Liver (tissue), 9 donors: Measurements from ENCODE around the gene PLPP2. TPM values are rescaled to one million over a fixed set of nuclear protein-coding genes. Genes with fewer than 3 reads are reported as not detected.

Source experiments
- DNase-seq: peaks from one replicate; pipeline ENCODE4 v3.0.0-alpha.2; 2017; ENCODE audit warnings: low spot score
- H3K27ac ChIP-seq, 2 donors: one replicate each; pipeline ENCODE4 v1.7.0; 2013; ENCODE audit warnings: inconsistent platforms in 2 of 2, low read length in 2 of 2, control low read depth in 1 of 2, low read depth in 1 of 2, mild to moderate bottlenecking in 1 of 2
- H3K27me3 ChIP-seq, 4 donors: one replicate each; pipeline versions ENCODE4 v1.6.1 to v1.7.0; 2013; ENCODE audit warnings: low read length in 3 of 4, inconsistent platforms in 1 of 4, mild to moderate bottlenecking in 1 of 4, moderate library complexity in 1 of 4; ENCODE audit not compliant: control insufficient read depth in 4 of 4, insufficient read depth in 4 of 4
- H3K36me3 ChIP-seq, 4 donors: one replicate each; pipeline versions ENCODE4 v1.6.1 to v1.7.0; 2013; ENCODE audit warnings: low read length in 3 of 4, mild to moderate bottlenecking in 3 of 4, low read depth in 1 of 4, moderate library complexity in 1 of 4; ENCODE audit not compliant: control insufficient read depth in 4 of 4, insufficient read depth in 3 of 4
- H3K4me1 ChIP-seq, 4 donors: one replicate each; pipeline versions ENCODE4 v1.6.1 to v1.7.0; 2013; ENCODE audit warnings: low read length in 3 of 4, mild to moderate bottlenecking in 3 of 4, moderate library complexity in 1 of 4; ENCODE audit not compliant: control insufficient read depth in 4 of 4, insufficient read depth in 4 of 4
- H3K4me3 ChIP-seq, 3 donors: one replicate each; pipeline versions ENCODE4 v1.6.1 to v1.7.0; 2013; ENCODE audit warnings: low read length in 3 of 3, control low read depth in 1 of 3, low read depth in 1 of 3, mild to moderate bottlenecking in 1 of 3
- H3K9ac ChIP-seq, 2 donors: one replicate each; pipeline ENCODE4 v1.7.0; 2013; ENCODE audit warnings: low read length in 2 of 2, mild to moderate bottlenecking in 2 of 2, moderate library complexity in 2 of 2, control low read depth in 1 of 2, low read depth in 1 of 2
- H3K9me3 ChIP-seq, 4 donors: one replicate each; pipeline versions ENCODE4 v1.6.1 to v1.7.0; 2013; ENCODE audit warnings: low read length in 3 of 4; ENCODE audit not compliant: control insufficient read depth in 4 of 4
- EGR1 ChIP-seq, 2 donors: IDR thresholded peaks; 2 replicates each; pipeline ENCODE4 v1.6.1; 2016 to 2018; ENCODE audit warnings: antibody characterized with exemption in 2 of 2, low read depth in 2 of 2
- FOXA2 ChIP-seq: IDR thresholded peaks from 2 replicates; pipeline ENCODE4 v1.6.1; 2016; ENCODE audit warnings: antibody characterized with exemption
- GABPA ChIP-seq, 2 donors: IDR thresholded peaks in 1 of 2; conservative IDR thresholded peaks in 1 of 2; 2 replicates each; pipeline ENCODE4 v1.6.1; 2016; ENCODE audit warnings: antibody characterized with exemption in 2 of 2, mild to moderate bottlenecking in 1 of 2, moderate library complexity in 1 of 2
- HNF4A ChIP-seq, 2 donors: conservative IDR thresholded peaks; 2 replicates each; pipeline ENCODE4 v1.6.1; 2016; ENCODE audit warnings: antibody characterized with exemption in 2 of 2, mild to moderate bottlenecking in 2 of 2
- HNF4G ChIP-seq: IDR thresholded peaks from 2 replicates; pipeline ENCODE4 v1.6.1; 2016; ENCODE audit warnings: antibody characterized with exemption
- RAD21 ChIP-seq, 2 donors: IDR thresholded peaks; 2 replicates each; pipeline ENCODE4 v1.6.1; 2016; ENCODE audit warnings: antibody characterized with exemption in 2 of 2, mild to moderate bottlenecking in 2 of 2
- RXRA ChIP-seq, 2 donors: IDR thresholded peaks; 2 replicates each; pipeline ENCODE4 v1.6.1; 2017 to 2018; ENCODE audit warnings: antibody characterized with exemption in 2 of 2, mild to moderate bottlenecking in 1 of 2
- SP1 ChIP-seq: IDR thresholded peaks from 2 replicates; pipeline ENCODE4 v1.6.1; 2018; ENCODE audit warnings: antibody characterized with exemption, mild to moderate bottlenecking
- YY1 ChIP-seq: IDR thresholded peaks from 2 replicates; pipeline ENCODE4 v1.6.1; 2016; ENCODE audit warnings: antibody characterized with exemption, mild to moderate bottlenecking
- WGBS: extraction: QIAGEN DNeasy Blood & Tissue Kit; methylation state at CpG from one replicate; pipeline ENCODE4 v1.1.7; 2013; 5-methylcytosine and 5-hydroxymethylcytosine counted together
- polyA plus RNA-seq, 2 donors: library from polyadenylated mRNA; stranded (reverse) in 1 of 2; unstranded in 1 of 2; fragments of 200-250 nt in 1 of 2; fragments of >200 nt in 1 of 2; fragmentation: Nextera tagmentation in 1 of 2; extraction: Ambion mirVana in 1 of 2; gene quantifications; one replicate each; pipeline versions ENCODE4 v1.2.1 to v1.2.3, GENCODE V29; 2013 to 2015
- total RNA-seq, 2 donors: library from RNA; depleted of rRNA; stranded (reverse); fragments of >200 nt; gene quantifications; one replicate each; pipeline ENCODE4 v1.2.3, GENCODE V29; 2014
- TF ChIP-seq, protein P1 (sequence below): IDR thresholded peaks from 2 replicates; pipeline ENCODE4 v1.6.1; 2016; ENCODE audit warnings: antibody characterized with exemption, mild to moderate bottlenecking
- TF ChIP-seq, protein P2 (sequence below): IDR thresholded peaks from 2 replicates; pipeline ENCODE4 v1.6.1; 2016; ENCODE audit warnings: antibody characterized with exemption
- TF ChIP-seq, protein P3 (sequence below): fragments of 150-350 bp; IDR thresholded peaks from 2 replicates; pipeline ENCODE4 v1.5.1; 2017; ENCODE audit warnings: improper control_type of control experiment, low read depth, low read length; ENCODE audit not compliant: missing input control
- TF ChIP-seq, protein P4 (sequence below): IDR thresholded peaks from 2 replicates; pipeline ENCODE4 v1.6.1; 2016; ENCODE audit warnings: antibody characterized with exemption
- donor health status: healthy.
- donor health status: healthy.
- donor health status: healthy.
- donor health status: healthy.
- donor health status: healthy.

PLPP2 gene
- total and polyA plus RNA-seq, 4 donors, result 0.75 to 5.9 (median 2.0) TPM

DNA sequence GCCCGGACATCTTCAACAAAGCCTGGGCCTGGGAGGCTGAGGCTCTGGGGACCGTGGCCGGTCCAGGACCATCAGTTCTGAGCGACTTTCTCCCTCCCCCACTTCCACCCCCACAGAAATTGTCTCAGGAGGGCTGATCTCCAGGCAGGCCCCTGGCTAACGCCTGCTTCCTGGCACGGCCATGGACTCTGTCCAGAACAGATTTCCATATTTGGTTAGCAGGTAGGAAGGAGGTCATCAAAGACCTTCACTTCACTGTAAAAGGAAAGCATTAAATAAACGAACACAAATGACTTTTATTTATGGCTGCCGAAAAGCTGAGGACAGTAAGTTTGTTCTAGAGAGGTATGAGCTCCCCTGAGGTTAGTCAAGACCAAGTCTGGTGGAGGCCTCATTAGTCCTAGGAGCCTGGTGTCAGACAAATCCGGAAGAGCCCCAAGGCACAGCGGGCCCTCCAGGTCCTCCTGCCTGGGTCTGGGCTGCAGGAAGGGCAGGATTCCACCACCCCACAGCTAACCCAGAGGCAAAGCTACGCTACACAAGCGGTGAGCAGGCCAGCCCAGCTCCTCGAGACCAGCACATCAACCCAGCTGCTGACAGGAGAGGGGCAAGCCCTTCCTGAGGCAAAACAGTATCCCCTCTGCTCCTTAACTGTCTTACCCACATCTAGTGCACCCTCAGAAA lies 4.6 kb upstream of the PLPP2 start:
- no peak for DNase-seq
- Histone ChIP-seq H3K27me3 (peaks cover 0 to 14% (median 3%) of the 10 kb centered on the region in 4 donors), H3K4me3 (no peak overlapping the region), H3K9me3 (peaks cover 2 to 8% (median 5%) of the 10 kb centered on the region in 4 donors), H3K4me1 (peaks cover 0 to 8% (median 1%) of the 10 kb centered on the region in 4 donors), H3K36me3 (no peaks in the 10 kb centered on the region), H3K27ac (no peak overlapping the region), H3K9ac (no peak overlapping the region)
- 71% methylated on average over 13 of the region's 13 CpGs for WGBS
- TF ChIP-seq, protein P1, sequence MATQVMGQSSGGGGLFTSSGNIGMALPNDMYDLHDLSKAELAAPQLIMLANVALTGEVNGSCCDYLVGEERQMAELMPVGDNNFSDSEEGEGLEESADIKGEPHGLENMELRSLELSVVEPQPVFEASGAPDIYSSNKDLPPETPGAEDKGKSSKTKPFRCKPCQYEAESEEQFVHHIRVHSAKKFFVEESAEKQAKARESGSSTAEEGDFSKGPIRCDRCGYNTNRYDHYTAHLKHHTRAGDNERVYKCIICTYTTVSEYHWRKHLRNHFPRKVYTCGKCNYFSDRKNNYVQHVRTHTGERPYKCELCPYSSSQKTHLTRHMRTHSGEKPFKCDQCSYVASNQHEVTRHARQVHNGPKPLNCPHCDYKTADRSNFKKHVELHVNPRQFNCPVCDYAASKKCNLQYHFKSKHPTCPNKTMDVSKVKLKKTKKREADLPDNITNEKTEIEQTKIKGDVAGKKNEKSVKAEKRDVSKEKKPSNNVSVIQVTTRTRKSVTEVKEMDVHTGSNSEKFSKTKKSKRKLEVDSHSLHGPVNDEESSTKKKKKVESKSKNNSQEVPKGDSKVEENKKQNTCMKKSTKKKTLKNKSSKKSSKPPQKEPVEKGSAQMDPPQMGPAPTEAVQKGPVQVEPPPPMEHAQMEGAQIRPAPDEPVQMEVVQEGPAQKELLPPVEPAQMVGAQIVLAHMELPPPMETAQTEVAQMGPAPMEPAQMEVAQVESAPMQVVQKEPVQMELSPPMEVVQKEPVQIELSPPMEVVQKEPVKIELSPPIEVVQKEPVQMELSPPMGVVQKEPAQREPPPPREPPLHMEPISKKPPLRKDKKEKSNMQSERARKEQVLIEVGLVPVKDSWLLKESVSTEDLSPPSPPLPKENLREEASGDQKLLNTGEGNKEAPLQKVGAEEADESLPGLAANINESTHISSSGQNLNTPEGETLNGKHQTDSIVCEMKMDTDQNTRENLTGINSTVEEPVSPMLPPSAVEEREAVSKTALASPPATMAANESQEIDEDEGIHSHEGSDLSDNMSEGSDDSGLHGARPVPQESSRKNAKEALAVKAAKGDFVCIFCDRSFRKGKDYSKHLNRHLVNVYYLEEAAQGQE, result no peak
- TF ChIP-seq YY1 (no peak), GABPA (IDR thresholded peaks at IDR 0.05 in 1 of 2, conservative IDR thresholded peaks at IDR 0.05 in 1 of 2) (no peak), FOXA2 (no peak), SP1 (no peak)

DNA sequence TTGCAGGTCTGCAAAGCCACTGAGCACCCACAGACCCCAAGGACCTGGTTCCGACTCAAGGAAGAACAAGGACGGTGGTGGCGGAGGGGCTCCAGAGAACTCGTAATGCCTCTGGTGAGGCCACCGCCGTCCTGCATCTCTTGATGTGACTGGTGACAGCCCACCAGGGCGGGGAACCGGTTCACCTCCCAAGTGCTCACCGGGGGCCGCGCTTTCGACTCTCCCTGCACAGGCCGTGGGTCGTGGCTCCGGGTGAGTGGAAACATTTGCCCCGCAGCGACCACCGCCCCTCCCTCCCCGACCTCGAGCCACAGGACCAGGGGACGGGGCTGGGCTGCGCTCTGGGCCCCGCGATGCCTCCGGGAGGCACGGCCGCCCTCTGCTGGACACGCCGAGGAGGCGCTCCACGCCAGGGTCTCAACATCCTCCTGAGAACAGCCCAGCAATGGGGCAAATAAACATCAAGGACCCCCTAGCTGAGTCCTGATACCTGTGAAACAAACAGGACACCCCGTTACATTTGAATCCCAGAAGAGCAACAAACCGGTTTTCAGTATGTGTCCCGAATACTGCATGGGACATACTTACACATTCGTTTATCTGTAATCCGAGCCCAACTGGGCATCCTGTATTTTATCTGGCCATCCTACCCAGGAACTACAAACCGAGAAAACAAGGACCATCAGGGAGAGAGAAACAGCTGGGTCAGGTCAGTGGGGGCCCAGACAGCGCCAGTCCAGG lies 3.9 kb upstream of the PLPP2 start:
- no peaks in the 10 kb centered on the region for H3K36me3 ChIP-seq
- H3K9ac ChIP-seq, result no peak overlapping the region
- H3K4me3 ChIP-seq, result no peak overlapping the region
- H3K27ac ChIP-seq, result no peak overlapping the region
- WGBS, result 15% methylated on average over 38 of the region's 38 CpGs
- peak; percentile 47 for DNase-seq
- H3K9me3 ChIP-seq, result peaks cover 2 to 8% (median 5%) of the 10 kb centered on the region in 4 donors
- no peak for TF ChIP-seq HNF4G
- TF ChIP-seq, protein P1, result no peak
- no peak for TF ChIP-seq EGR1 (IDR thresholded peaks at IDR 0.05; ENCODE audit: low read depth in 2 of 2)
- no peak for TF ChIP-seq GABPA (IDR thresholded peaks at IDR 0.05 in 1 of 2, conservative IDR thresholded peaks at IDR 0.05 in 1 of 2)
- TF ChIP-seq RAD21 (IDR thresholded peaks at IDR 0.05), result peak; percentile 26 to 68
- no peak for TF ChIP-seq HNF4A (conservative IDR thresholded peaks at IDR 0.05)
- no peak for TF ChIP-seq FOXA2
- TF ChIP-seq, protein P2, sequence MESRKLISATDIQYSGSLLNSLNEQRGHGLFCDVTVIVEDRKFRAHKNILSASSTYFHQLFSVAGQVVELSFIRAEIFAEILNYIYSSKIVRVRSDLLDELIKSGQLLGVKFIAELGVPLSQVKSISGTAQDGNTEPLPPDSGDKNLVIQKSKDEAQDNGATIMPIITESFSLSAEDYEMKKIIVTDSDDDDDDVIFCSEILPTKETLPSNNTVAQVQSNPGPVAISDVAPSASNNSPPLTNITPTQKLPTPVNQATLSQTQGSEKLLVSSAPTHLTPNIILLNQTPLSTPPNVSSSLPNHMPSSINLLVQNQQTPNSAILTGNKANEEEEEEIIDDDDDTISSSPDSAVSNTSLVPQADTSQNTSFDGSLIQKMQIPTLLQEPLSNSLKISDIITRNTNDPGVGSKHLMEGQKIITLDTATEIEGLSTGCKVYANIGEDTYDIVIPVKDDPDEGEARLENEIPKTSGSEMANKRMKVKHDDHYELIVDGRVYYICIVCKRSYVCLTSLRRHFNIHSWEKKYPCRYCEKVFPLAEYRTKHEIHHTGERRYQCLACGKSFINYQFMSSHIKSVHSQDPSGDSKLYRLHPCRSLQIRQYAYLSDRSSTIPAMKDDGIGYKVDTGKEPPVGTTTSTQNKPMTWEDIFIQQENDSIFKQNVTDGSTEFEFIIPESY, result no peak
- no peak for TF ChIP-seq RXRA (IDR thresholded peaks at IDR 0.05)
- TF ChIP-seq, protein P3, sequence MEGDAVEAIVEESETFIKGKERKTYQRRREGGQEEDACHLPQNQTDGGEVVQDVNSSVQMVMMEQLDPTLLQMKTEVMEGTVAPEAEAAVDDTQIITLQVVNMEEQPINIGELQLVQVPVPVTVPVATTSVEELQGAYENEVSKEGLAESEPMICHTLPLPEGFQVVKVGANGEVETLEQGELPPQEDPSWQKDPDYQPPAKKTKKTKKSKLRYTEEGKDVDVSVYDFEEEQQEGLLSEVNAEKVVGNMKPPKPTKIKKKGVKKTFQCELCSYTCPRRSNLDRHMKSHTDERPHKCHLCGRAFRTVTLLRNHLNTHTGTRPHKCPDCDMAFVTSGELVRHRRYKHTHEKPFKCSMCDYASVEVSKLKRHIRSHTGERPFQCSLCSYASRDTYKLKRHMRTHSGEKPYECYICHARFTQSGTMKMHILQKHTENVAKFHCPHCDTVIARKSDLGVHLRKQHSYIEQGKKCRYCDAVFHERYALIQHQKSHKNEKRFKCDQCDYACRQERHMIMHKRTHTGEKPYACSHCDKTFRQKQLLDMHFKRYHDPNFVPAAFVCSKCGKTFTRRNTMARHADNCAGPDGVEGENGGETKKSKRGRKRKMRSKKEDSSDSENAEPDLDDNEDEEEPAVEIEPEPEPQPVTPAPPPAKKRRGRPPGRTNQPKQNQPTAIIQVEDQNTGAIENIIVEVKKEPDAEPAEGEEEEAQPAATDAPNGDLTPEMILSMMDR, result peak; percentile 48
- no peak for TF ChIP-seq SP1
- TF ChIP-seq, protein P4, sequence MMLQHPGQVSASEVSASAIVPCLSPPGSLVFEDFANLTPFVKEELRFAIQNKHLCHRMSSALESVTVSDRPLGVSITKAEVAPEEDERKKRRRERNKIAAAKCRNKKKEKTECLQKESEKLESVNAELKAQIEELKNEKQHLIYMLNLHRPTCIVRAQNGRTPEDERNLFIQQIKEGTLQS, result no peak
- H3K4me1 ChIP-seq, result peaks cover 0 to 8% (median 1%) of the 10 kb centered on the region in 4 donors
- peaks cover 0 to 14% (median 3%) of the 10 kb centered on the region in 4 donors for H3K27me3 ChIP-seq
